Measurements from ENCODE around the gene SNAPC3.
"Not testable (repeated sequence)": the region's sequence is repeated elsewhere in the genome, so short reads cannot be mapped to it uniquely, and the experiment has no call there.

SNAPC3 gene

DNA sequence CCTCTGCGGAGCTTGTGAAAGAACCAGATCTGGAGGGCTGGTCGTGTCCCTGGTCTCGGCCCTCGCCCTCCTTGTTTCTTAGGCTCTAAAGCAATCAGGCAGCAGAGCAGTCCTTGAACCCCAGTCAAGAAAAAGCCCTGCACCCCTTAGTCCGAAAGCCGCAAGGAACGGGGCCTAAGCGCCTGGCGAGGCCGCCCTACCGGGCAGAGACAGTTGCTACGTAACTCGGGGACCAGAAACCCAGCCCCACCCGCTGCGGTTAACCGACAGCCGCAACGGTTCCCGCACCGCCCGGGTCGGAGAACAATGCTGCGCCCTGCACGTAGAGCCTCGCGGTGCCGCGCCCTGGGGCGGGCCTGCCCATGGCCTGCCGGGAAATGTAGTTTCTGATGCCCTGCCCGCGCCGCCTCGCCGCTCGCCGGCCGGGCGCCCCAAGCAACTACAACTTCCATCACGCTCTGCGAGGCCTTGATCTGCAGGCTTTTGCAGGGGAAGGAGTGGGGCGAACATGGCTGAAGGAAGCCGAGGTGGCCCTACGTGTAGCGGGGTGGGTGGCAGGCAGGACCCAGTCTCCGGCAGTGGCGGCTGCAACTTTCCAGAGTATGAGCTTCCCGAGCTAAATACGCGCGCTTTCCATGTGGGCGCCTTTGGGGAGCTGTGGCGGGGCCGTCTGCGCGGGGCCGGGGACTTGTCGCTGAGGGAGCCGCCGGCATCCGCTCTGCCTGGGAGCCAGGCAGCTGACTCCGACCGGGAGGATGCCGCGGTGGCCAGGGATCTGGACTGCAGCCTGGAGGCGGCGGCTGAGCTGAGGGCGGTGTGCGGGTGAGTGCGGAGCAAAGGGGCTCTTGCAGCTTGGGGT is at the start of gene SNAPC3:
SNAPC3 (plus strand) TSS at position 505 of the 859 bp plus-strand sequence; CDS start at position 509, 4 bp downstream.
- TF ChIP-seq, protein P1, sequence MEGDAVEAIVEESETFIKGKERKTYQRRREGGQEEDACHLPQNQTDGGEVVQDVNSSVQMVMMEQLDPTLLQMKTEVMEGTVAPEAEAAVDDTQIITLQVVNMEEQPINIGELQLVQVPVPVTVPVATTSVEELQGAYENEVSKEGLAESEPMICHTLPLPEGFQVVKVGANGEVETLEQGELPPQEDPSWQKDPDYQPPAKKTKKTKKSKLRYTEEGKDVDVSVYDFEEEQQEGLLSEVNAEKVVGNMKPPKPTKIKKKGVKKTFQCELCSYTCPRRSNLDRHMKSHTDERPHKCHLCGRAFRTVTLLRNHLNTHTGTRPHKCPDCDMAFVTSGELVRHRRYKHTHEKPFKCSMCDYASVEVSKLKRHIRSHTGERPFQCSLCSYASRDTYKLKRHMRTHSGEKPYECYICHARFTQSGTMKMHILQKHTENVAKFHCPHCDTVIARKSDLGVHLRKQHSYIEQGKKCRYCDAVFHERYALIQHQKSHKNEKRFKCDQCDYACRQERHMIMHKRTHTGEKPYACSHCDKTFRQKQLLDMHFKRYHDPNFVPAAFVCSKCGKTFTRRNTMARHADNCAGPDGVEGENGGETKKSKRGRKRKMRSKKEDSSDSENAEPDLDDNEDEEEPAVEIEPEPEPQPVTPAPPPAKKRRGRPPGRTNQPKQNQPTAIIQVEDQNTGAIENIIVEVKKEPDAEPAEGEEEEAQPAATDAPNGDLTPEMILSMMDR (IDR thresholded peaks at IDR 0.05; ENCODE audit: low read depth, low read length): no peak
- DNase-seq (ENCODE audit: extremely low read depth, low read depth): peak; percentile 83

GRCh38 chr9:15373881-15374280 is 48.8 kb upstream of the SNAPC3 start:
- TF ChIP-seq, protein P1 (IDR thresholded peaks at IDR 0.05; ENCODE audit: low read depth, low read length): no peak
- DNase-seq (ENCODE audit: extremely low read depth, low read depth): no peak

DNA sequence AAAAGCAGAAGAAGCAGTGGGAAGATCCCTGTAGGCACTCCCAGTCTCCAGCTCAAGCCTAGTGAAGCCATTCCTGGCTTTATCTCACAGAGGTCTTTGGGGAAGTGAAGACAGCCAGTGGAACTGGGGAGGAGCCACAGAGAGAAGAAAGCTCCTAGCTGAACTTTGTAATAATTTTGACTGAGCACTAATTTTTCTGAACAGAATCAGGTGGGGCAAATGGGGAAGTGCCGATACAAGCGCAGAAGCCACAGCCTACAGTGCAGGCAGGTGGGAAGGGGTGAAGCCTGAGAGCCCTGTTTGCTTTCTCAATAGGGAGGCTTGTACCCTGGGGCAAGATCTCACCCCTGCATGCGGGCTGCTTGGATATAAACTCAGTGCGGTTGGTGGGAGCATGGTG is 48.4 kb upstream of the SNAPC3 start:
- no peak for DNase-seq (ENCODE audit: extremely low read depth, low read depth)
- TF ChIP-seq, protein P1 (IDR thresholded peaks at IDR 0.05; ENCODE audit: low read depth, low read length): no peak

GRCh38 chr9:15374825-15375224 is 47.9 kb upstream of the SNAPC3 start:
- TF ChIP-seq, protein P1 (IDR thresholded peaks at IDR 0.05; ENCODE audit: low read depth, low read length): no peak
- DNase-seq (ENCODE audit: extremely low read depth, low read depth): no peak

DNA sequence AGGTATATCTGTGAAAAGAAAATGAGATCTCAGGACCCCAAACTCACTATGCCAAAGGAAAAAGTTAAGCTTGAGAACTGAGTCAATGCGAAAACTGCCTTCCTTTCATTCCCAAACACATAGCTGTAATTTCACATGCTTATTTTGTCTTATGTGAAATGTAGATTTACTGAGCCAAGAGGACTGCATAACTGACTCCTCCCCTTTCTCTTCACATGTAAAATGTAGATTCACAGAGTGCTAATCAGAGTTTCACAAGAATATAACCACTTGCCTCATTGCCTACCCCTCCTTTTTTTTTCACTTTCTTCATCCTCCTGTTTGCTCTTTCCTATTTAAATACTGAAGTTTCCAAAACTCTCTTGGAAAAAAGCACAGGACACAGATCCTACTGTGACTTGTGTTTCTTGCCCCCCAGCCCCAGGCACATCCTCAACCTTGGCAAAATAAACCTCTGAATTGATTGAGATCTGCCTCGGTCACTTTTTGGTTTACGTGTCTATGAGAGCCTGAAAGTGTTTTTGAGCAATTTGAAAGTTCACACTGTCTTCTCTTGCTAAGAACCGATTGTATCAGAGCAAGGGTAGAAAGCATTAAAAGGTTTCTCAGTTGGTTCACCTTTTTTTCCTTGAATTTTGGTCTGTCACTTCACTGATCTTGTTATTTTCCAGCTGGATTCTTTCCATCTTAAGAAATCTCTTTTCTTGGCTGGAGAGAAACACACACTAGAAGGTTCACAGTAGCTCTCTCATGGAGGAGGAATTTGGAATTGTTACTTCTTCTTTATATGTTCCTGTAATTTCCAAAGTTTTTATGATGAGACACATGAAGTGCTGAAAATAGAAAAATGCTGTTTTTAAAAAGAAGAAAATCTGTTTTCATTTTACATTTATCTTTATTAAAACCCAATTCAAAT is 44.8 kb upstream of the SNAPC3 start:
- no peak for DNase-seq (ENCODE audit: extremely low read depth, low read depth)
- TF ChIP-seq, protein P1 (IDR thresholded peaks at IDR 0.05; ENCODE audit: low read depth, low read length): no peak

GRCh38 chr9:15379317-15379716 is 43.4 kb upstream of the SNAPC3 start:
- not testable (repeated sequence) for DNase-seq (ENCODE audit: extremely low read depth, low read depth)

DNA sequence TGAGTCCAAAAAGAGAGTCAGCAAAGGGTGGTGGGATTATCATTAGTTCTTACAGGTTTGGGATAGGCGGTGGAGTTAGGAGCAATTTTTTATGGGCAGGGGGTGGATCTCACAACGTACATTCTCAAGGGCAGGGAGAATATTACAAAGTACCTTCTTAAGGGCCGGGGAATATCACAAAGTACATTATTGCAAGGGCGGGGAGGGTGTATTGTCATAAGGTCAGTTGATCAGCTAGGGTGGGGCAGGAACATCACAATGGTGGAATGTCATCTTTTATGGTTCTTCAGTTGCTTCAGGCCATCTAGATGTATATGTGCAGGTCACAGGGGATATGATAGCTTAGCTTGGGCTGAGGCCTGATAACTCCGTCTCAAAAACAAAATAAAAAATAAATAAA is 42.8 kb upstream of the SNAPC3 start:
- DNase-seq (ENCODE audit: extremely low read depth, low read depth): not testable (repeated sequence)

DNA sequence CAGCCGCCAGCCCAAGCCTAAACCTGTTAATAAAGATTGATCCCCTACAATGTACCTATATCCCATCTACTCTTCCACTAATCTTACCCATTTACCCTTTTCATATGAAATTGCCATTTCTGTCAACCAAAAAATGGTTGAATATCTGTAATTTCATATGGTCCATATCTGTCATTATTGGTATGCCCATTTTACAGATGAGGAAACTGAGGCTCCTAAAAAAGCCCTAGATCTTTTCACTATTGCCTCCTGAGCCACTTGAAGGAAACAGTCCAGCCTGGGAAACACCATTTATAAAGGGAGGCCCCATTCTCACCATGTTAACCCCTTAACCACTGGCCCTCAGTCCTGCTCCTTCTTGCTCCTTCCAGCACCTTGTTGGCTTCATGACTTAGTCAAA is 41.2 kb upstream of the SNAPC3 start:
- DNase-seq (ENCODE audit: extremely low read depth, low read depth): no peak
- TF ChIP-seq, protein P1 (IDR thresholded peaks at IDR 0.05; ENCODE audit: low read depth, low read length): no peak

Measured in AG09319 (cell line).